GM19438 (cell line): Measurements from ENCODE around the gene PCDHGA11.
"Not testable (repeated sequence)": the region's sequence is repeated elsewhere in the genome, so short reads cannot be mapped to it uniquely, and the experiment has no call there.

Source experiments
- ATAC-seq: cut with Tn5 transposase; IDR thresholded peaks from one replicate; pipeline ENCODE4 v1.9.1; 2021; ENCODE audit warnings: low read depth; ENCODE audit not compliant: unreplicated experiment

PCDHGA11 gene

GRCh38 chr5:141427783-141428426 is 7.1 kb downstream of the PCDHGA11 start:
- no peak for ATAC-seq

GRCh38 chr5:141430332-141431113 is 9.7 kb downstream of the PCDHGA11 start, which contains the start of gene PCDHGA12:
PCDHGA12 (plus strand) TSS chr5:141430507; CDS start chr5:141430760, 253 bp downstream.
- peak; percentile 89 for ATAC-seq

GRCh38 chr5:141431286-141431685 is 10.4 kb downstream of the PCDHGA11 start:
- no peak for ATAC-seq

- ATAC-seq = not testable (repeated sequence)
Observed at GRCh38 chr5:141432308-141432707, 11.5 kb downstream of the PCDHGA11 start.

- not testable (repeated sequence) for ATAC-seq
Observed at GRCh38 chr5:141432726-141433125, 11.9 kb downstream of the PCDHGA11 start.

- no peak for ATAC-seq
Observed at GRCh38 chr5:141434006-141434405, 13.2 kb downstream of the PCDHGA11 start.

GRCh38 chr5:141437221-141437620 is 16.4 kb downstream of the PCDHGA11 start:
- no peak for ATAC-seq

GRCh38 chr5:141439411-141440141 is 18.7 kb downstream of the PCDHGA11 start:
- ATAC-seq = no peak

GRCh38 chr5:141440341-141440740 is 19.5 kb downstream of the PCDHGA11 start:
- no peak for ATAC-seq

- no peak for ATAC-seq
Observed at GRCh38 chr5:141441571-141442170, 20.8 kb downstream of the PCDHGA11 start.

GRCh38 chr5:141465351-141465750 is 44.5 kb downstream of the PCDHGA11 start:
- no peak for ATAC-seq
